HG02970 (cell line): ENCODE results near the gene OR10G4.
"Not testable (repeated sequence)": the region's sequence is repeated elsewhere in the genome, so short reads cannot be mapped to it uniquely, and the experiment has no call there.

ENCODE experiments used
- ATAC-seq: cut with Tn5 transposase; IDR thresholded peaks from one replicate; pipeline ENCODE4 v1.9.1; 2021; ENCODE audit warnings: mild to moderate bottlenecking, moderate library complexity, moderate number of reproducible peaks; ENCODE audit not compliant: unreplicated experiment, low FRiP score

The OR10G4 gene

GRCh38 chr11:124012697-124013096, at the start of gene OR10G4:
OR10G4 (plus strand) TSS chr11:124012997; CDS start chr11:124015575, 2,578 bp downstream.
- no peak for ATAC-seq

GRCh38 chr11:123973816-123974215, 39.0 kb upstream of the OR10G4 start:
- no peak for ATAC-seq

GRCh38 chr11:123976770-123977560, 35.8 kb upstream of the OR10G4 start:
- no peak for ATAC-seq

GRCh38 chr11:123977731-123978347, 35.0 kb upstream of the OR10G4 start, which contains the start of gene OR10S1:
OR10S1 (minus strand) TSS chr11:123977781; CDS start chr11:123977664, 117 bp downstream.
- ATAC-seq = no peak

GRCh38 chr11:123979311-123979710, 33.5 kb upstream of the OR10G4 start:
- no peak for ATAC-seq

GRCh38 chr11:123995119-123995518, 17.7 kb upstream of the OR10G4 start, which contains the start of gene OR10G6:
OR10G6 (minus strand) TSS chr11:123995161; CDS start chr11:123995161, 0 bp downstream.
- no peak for ATAC-seq

- ATAC-seq = not testable (repeated sequence)
These were observed 3.0 kb downstream of the OR10G4 start for GRCh38 chr11:124015837-124016236.

GRCh38 chr11:124026498-124026897, 13.7 kb downstream of the OR10G4 start, which contains the start of gene OR10G8:
OR10G8 (plus strand) TSS chr11:124026798; CDS start chr11:124029623, 2,825 bp downstream.
- ATAC-seq = no peak

- no peak for ATAC-seq
These were observed 23.9 kb downstream of the OR10G4 start for GRCh38 chr11:124036666-124037065.

GRCh38 chr11:124039557-124039956, 26.8 kb downstream of the OR10G4 start:
- no peak for ATAC-seq

- no peak for ATAC-seq
These were observed 28.5 kb downstream of the OR10G4 start, which contains the start of gene OR10G7 for GRCh38 chr11:124041254-124041653. OR10G7 (minus strand) TSS chr11:124041325; CDS start chr11:124039001, 2,324 bp downstream.

GRCh38 chr11:124043420-124043819, 30.6 kb downstream of the OR10G4 start:
- ATAC-seq = no peak

GRCh38 chr11:124050748-124051147, 38.0 kb downstream of the OR10G4 start:
- no peak for ATAC-seq

GRCh38 chr11:124052966-124053365, 40.2 kb downstream of the OR10G4 start:
- ATAC-seq = no peak
